ENCODE measurements around the gene WDR12. TPM values are rescaled to one million over a fixed set of nuclear protein-coding genes. Genes with fewer than 3 reads are reported as not detected.

Gene WDR12
- total and polyA plus RNA-seq, 2 of the 13 experiments (the other 11 are each of a cell fraction or from before 2014, with no cell fraction given), result 94.4 to 216 TPM

GRCh38 chr2:202881570-202881969 lies 29.9 kb downstream of the WDR12 start (continued):
- TF ChIP-seq FUBP1 (CRISPR knock-in tag; IDR thresholded peaks at IDR 0.05; ENCODE audit: borderline replicate concordance) (no peak), CBX2 (IDR thresholded peaks at IDR 0.05; ENCODE audit: low read depth, low read length) (no peak), CBX2 (CRISPR knock-in tag; IDR thresholded peaks at IDR 0.05; ENCODE audit: low read depth) (no peak), RXRA (CRISPR knock-in tag; IDR thresholded peaks at IDR 0.05) (peak; percentile 49; the same call in 1 of the 2 replicates), ZNF260 (CRISPR knock-in tag; IDR thresholded peaks at IDR 0.05; ENCODE audit: borderline replicate concordance, low read depth) (no peak), FOSL1 (CRISPR knock-in tag; IDR thresholded peaks at IDR 0.05; ENCODE audit: borderline replicate concordance) (peak; percentile 60; the same call in 1 of the 2 replicates), SOX6 (IDR thresholded peaks at IDR 0.05) (no peak), SOX6 (CRISPR knock-in tag; IDR thresholded peaks at IDR 0.05) (peak; percentile 33; the same call in 1 of the 2 replicates), FOXK2 (IDR thresholded peaks at IDR 0.05) (0 out of 2 replicates have a peak, but pooled peaks have one; percentile 32), HDAC1 (CRISPR knock-in tag; IDR thresholded peaks at IDR 0.05) (peak; percentile 69), GATAD2A (CRISPR knock-in tag; IDR thresholded peaks at IDR 0.05) (peak; percentile 57), NFE2L2 (IDR thresholded peaks at IDR 0.05; ENCODE audit: low read length) (no peak), RXRB (CRISPR knock-in tag; IDR thresholded peaks at IDR 0.05; ENCODE audit: borderline replicate concordance) (peak; percentile 53), ATF7 (IDR thresholded peaks at IDR 0.05) (no peak), ATF7 (CRISPR knock-in tag; IDR thresholded peaks at IDR 0.05) (no peak), SP5 (CRISPR knock-in tag; IDR thresholded peaks at IDR 0.05; ENCODE audit: borderline replicate concordance, low read depth) (peak; percentile 97), ZNF770 (CRISPR knock-in tag; IDR thresholded peaks at IDR 0.05) (no peak), NR2F6 (IDR thresholded peaks at IDR 0.05) (peak; percentile 73), NR2F6 (CRISPR knock-in tag; IDR thresholded peaks at IDR 0.05) (peak; percentile 78; the same call in 1 of the 2 replicates), FOXA3 (CRISPR knock-in tag; IDR thresholded peaks at IDR 0.05) (peak; percentile 66), EP300 (IDR thresholded peaks at IDR 0.05; ENCODE audit: low read depth in 2 of 2, low read length in 2 of 2) (peak in 1 of 2 experiments; percentile 64; a peak in 1 of 4 replicates), EP300 (CRISPR knock-in tag; IDR thresholded peaks at IDR 0.05; ENCODE audit: borderline replicate concordance) (0 out of 2 replicates have a peak, but pooled peaks have one; percentile 20), BATF2 (CRISPR knock-in tag; IDR thresholded peaks at IDR 0.05) (no peak), TEAD3 (CRISPR knock-in tag; optimal IDR thresholded peaks at IDR 0.05; ENCODE audit: borderline replicate concordance) (peak; percentile 84), ZMYM4 (CRISPR knock-in tag; IDR thresholded peaks at IDR 0.05) (0 out of 2 replicates have a peak, but pooled peaks have one; percentile 33), DPF2 (CRISPR knock-in tag; IDR thresholded peaks at IDR 0.05; ENCODE audit: borderline replicate concordance, low read depth) (peak; percentile 53; the same call in 1 of the 2 replicates), NCOA2 (CRISPR knock-in tag; IDR thresholded peaks at IDR 0.05) (peak; percentile 68), ZNF234 (CRISPR knock-in tag; conservative IDR thresholded peaks at IDR 0.05) (no peak)
